Stimulated activated naive CD8-positive, alpha-beta T cell treated with anti-CD3 and anti-CD28 coated beads, Interleukin-15, Interleukin-2, amounts not matched to agents 100 ng/mL and 50 ng/mL, for 24 hours (primary cell): ENCODE data around the gene PLOD3.

Experiments used
- H3K27ac Mint-ChIP-seq: one replicate; pipeline ENCODE4 v1.8.0; 2021; ENCODE audit warnings: mild to moderate bottlenecking, mixed read lengths
- H3K27me3 Mint-ChIP-seq: one replicate; pipeline ENCODE4 v1.8.0; 2021; ENCODE audit warnings: mixed read lengths
- H3K36me3 Mint-ChIP-seq: one replicate; pipeline ENCODE4 v1.8.0; 2021; ENCODE audit warnings: low read depth, mixed read lengths
- H3K4me1 Mint-ChIP-seq: one replicate; pipeline ENCODE4 v1.8.0; 2021; ENCODE audit warnings: low read depth, mixed read lengths
- H3K4me3 Mint-ChIP-seq: one replicate; pipeline ENCODE4 v1.8.0; 2021; ENCODE audit warnings: mild to moderate bottlenecking, mixed read lengths
- H3K9me3 Mint-ChIP-seq: one replicate; pipeline ENCODE4 v1.8.0; 2021; ENCODE audit warnings: mixed read lengths

The PLOD3 gene

GRCh38 chr7:101186844-101187428 is 30.4 kb downstream of the PLOD3 start:
- Mint-ChIP-seq H3K9me3 (no peaks in the 10 kb centered on the region), H3K27ac (no peak overlapping the region), H3K4me1 (no peaks in the 10 kb centered on the region), H3K36me3 (no peaks in the 10 kb centered on the region), H3K27me3 (peaks cover 25% of the 10 kb centered on the region), H3K4me3 (no peak overlapping the region)

GRCh38 chr7:101186194-101186593 is 31.2 kb downstream of the PLOD3 start:
- Mint-ChIP-seq H3K9me3 (no peaks in the 10 kb centered on the region), H3K27ac (no peak overlapping the region), H3K4me1 (no peaks in the 10 kb centered on the region), H3K36me3 (no peaks in the 10 kb centered on the region), H3K4me3 (no peak overlapping the region), H3K27me3 (peaks cover 25% of the 10 kb centered on the region)

GRCh38 chr7:101185258-101185839 is 32.0 kb downstream of the PLOD3 start:
- Mint-ChIP-seq H3K4me3 (no peak overlapping the region), H3K27ac (no peak overlapping the region), H3K27me3 (peaks cover 33% of the 10 kb centered on the region), H3K4me1 (peaks cover 5% of the 10 kb centered on the region), H3K36me3 (no peaks in the 10 kb centered on the region), H3K9me3 (no peaks in the 10 kb centered on the region)

- Mint-ChIP-seq H3K27me3 (peaks cover 63% of the 10 kb centered on the region), H3K4me3 (no peak within 1 kb of the TSS), H3K27ac (no peak within 1 kb of the TSS), H3K36me3 (no peaks in the 10 kb centered on the region), H3K4me1 (peaks cover 9% of the 10 kb centered on the region), H3K9me3 (no peaks in the 10 kb centered on the region)
Measured at GRCh38 chr7:101180130-101180755, 37.1 kb downstream of the PLOD3 start, which contains the start of gene NAT16. Gene NAT16 (minus strand): TSS chr7:101180293. CDS start chr7:101174807, 5,486 bp downstream.

GRCh38 chr7:101179713-101180112 is 37.7 kb downstream of the PLOD3 start:
- Mint-ChIP-seq H3K27ac (no peak overlapping the region), H3K36me3 (no peaks in the 10 kb centered on the region), H3K4me3 (no peak overlapping the region), H3K27me3 (peaks cover 64% of the 10 kb centered on the region), H3K9me3 (no peaks in the 10 kb centered on the region), H3K4me1 (peaks cover 9% of the 10 kb centered on the region)

GRCh38 chr7:101179117-101179516 is 38.3 kb downstream of the PLOD3 start:
- Mint-ChIP-seq H3K4me3 (no peak overlapping the region), H3K9me3 (no peaks in the 10 kb centered on the region), H3K4me1 (peaks cover 13% of the 10 kb centered on the region), H3K36me3 (no peaks in the 10 kb centered on the region), H3K27me3 (peaks cover 67% of the 10 kb centered on the region), H3K27ac (no peak overlapping the region)

- Mint-ChIP-seq H3K36me3 (no peaks in the 10 kb centered on the region), H3K4me3 (no peak overlapping the region), H3K4me1 (peaks cover 28% of the 10 kb centered on the region), H3K9me3 (no peaks in the 10 kb centered on the region), H3K27me3 (peaks cover 75% of the 10 kb centered on the region), H3K27ac (no peak overlapping the region)
Measured at GRCh38 chr7:101177644-101178043, 39.7 kb downstream of the PLOD3 start.

- Mint-ChIP-seq H3K9me3 (no peaks in the 10 kb centered on the region), H3K36me3 (no peaks in the 10 kb centered on the region), H3K27ac (no peak overlapping the region), H3K27me3 (peaks cover 78% of the 10 kb centered on the region), H3K4me3 (no peak overlapping the region), H3K4me1 (peaks cover 41% of the 10 kb centered on the region)
Measured at GRCh38 chr7:101175664-101176063, 41.7 kb downstream of the PLOD3 start.

GRCh38 chr7:101174322-101174854 is 43.0 kb downstream of the PLOD3 start:
- H3K4me3 Mint-ChIP-seq: peak overlapping the region; percentile 18
- peaks cover 85% of the 10 kb centered on the region for H3K27me3 Mint-ChIP-seq
- H3K27ac Mint-ChIP-seq: no peak overlapping the region
- H3K36me3 Mint-ChIP-seq: no peaks in the 10 kb centered on the region
- H3K9me3 Mint-ChIP-seq: no peaks in the 10 kb centered on the region
- peaks cover 48% of the 10 kb centered on the region for H3K4me1 Mint-ChIP-seq

GRCh38 chr7:101173752-101174244 is 43.6 kb downstream of the PLOD3 start:
- H3K9me3 Mint-ChIP-seq: no peaks in the 10 kb centered on the region
- H3K27me3 Mint-ChIP-seq: peaks cover 86% of the 10 kb centered on the region
- H3K27ac Mint-ChIP-seq: no peak overlapping the region
- no peaks in the 10 kb centered on the region for H3K36me3 Mint-ChIP-seq
- peaks cover 49% of the 10 kb centered on the region for H3K4me1 Mint-ChIP-seq
- peak overlapping the region; percentile 18 for H3K4me3 Mint-ChIP-seq

- no peaks in the 10 kb centered on the region for H3K9me3 Mint-ChIP-seq
- peaks cover 56% of the 10 kb centered on the region for H3K4me1 Mint-ChIP-seq
- no peak overlapping the region for H3K27ac Mint-ChIP-seq
- peaks cover 87% of the 10 kb centered on the region for H3K27me3 Mint-ChIP-seq
- H3K4me3 Mint-ChIP-seq: no peak overlapping the region
- H3K36me3 Mint-ChIP-seq: no peaks in the 10 kb centered on the region
Measured at GRCh38 chr7:101172854-101173751, 44.3 kb downstream of the PLOD3 start.

GRCh38 chr7:101172005-101172853 is 45.2 kb downstream of the PLOD3 start:
- peaks cover 56% of the 10 kb centered on the region for H3K4me1 Mint-ChIP-seq
- H3K4me3 Mint-ChIP-seq: no peak overlapping the region
- H3K27me3 Mint-ChIP-seq: peaks cover 87% of the 10 kb centered on the region
- H3K27ac Mint-ChIP-seq: no peak overlapping the region
- no peaks in the 10 kb centered on the region for H3K9me3 Mint-ChIP-seq
- H3K36me3 Mint-ChIP-seq: no peaks in the 10 kb centered on the region

GRCh38 chr7:101171442-101171837 is 45.9 kb downstream of the PLOD3 start:
- H3K27ac Mint-ChIP-seq: no peak overlapping the region
- H3K27me3 Mint-ChIP-seq: peaks cover 84% of the 10 kb centered on the region
- peaks cover 63% of the 10 kb centered on the region for H3K4me1 Mint-ChIP-seq
- H3K9me3 Mint-ChIP-seq: no peaks in the 10 kb centered on the region
- H3K36me3 Mint-ChIP-seq: no peaks in the 10 kb centered on the region
- H3K4me3 Mint-ChIP-seq: no peak overlapping the region
